Naive thymus-derived CD8-positive, alpha-beta T cell (primary cell): ENCODE data around the gene IGFBP2. TPM values are rescaled to one million over a fixed set of nuclear protein-coding genes. Genes with fewer than 3 reads are reported as not detected.

ENCODE experiments used
- ATAC-seq, 2 donors: fragments of 150-1000 bp; cut with Tn5 transposase in 1 of 2; sonication (Bioruptor Pico), chemical (Tn5 transposase) in 1 of 2; 1 replicate in 1 of 2; 2 replicates in 1 of 2; pipeline ENCODE4 v1.10.0; 2021; ENCODE audit warnings: mild to moderate bottlenecking in 2 of 2, moderate library complexity in 2 of 2
- POLR2A ChIA-PET: fragments of 350-600 bp; sonication (Branson Sonifier 250); formaldehyde crosslinking; loops from one replicate; lab custom pipeline; 2021; ENCODE audit warnings: antibody characterized with exemption; lab: Charles Lee
- DNase-seq, 10 donors: peaks; one replicate each; pipeline versions ENCODE4 v3.0.0 to v3.0.0-alpha.2; 2020 to 2022
- H3K27ac Mint-ChIP-seq, 10 donors: one replicate each; pipeline ENCODE4 v1.8.0; 2020 to 2022; ENCODE audit warnings: mild to moderate bottlenecking in 10 of 10, mixed read lengths in 10 of 10, moderate library complexity in 4 of 10, inconsistent platforms in 1 of 10
- H3K27me3 Mint-ChIP-seq, 5 donors: one replicate each; pipeline ENCODE4 v1.8.0; 2021 to 2022; ENCODE audit warnings: mixed read lengths in 5 of 5
- H3K36me3 Mint-ChIP-seq, 3 donors: one replicate each; pipeline ENCODE4 v1.8.0; 2020 to 2022; ENCODE audit warnings: mixed read lengths in 3 of 3, mild to moderate bottlenecking in 2 of 3, inconsistent platforms in 1 of 3
- H3K4me1 Mint-ChIP-seq, 4 donors: one replicate each; pipeline ENCODE4 v1.8.0; 2021 to 2022; ENCODE audit warnings: mixed read lengths in 4 of 4
- H3K4me3 Mint-ChIP-seq, 10 donors: one replicate each; pipeline ENCODE4 v1.8.0; 2020 to 2022; ENCODE audit warnings: mild to moderate bottlenecking in 10 of 10, mixed read lengths in 10 of 10, moderate library complexity in 6 of 10, inconsistent platforms in 1 of 10
- H3K9me3 Mint-ChIP-seq, 9 donors: one replicate each; pipeline ENCODE4 v1.8.0; 2020 to 2022; ENCODE audit warnings: mixed read lengths in 9 of 9, mild to moderate bottlenecking in 3 of 9, inconsistent platforms in 1 of 9, moderate library complexity in 1 of 9
- polyA plus RNA-seq, 3 donors: library from polyadenylated mRNA; unstranded; fragments of 300-500 nt; fragmentation: Illumina TruSeq; gene quantifications; one replicate each; pipeline ENCODE4 v1.2.3, GENCODE V29; 2021
- total RNA-seq, 8 experiments: library from RNA in 2 of 8; stranded (reverse) in 2 of 8; gene quantifications; one replicate each; pipeline ENCODE4 v1.2.3 and lab custom pipeline; 2021 to 2026

Gene IGFBP2
- total and polyA plus RNA-seq, 5 experiments from 2014 or later, result 0.15 to 0.48 TPM; not detected in 3

DNA sequence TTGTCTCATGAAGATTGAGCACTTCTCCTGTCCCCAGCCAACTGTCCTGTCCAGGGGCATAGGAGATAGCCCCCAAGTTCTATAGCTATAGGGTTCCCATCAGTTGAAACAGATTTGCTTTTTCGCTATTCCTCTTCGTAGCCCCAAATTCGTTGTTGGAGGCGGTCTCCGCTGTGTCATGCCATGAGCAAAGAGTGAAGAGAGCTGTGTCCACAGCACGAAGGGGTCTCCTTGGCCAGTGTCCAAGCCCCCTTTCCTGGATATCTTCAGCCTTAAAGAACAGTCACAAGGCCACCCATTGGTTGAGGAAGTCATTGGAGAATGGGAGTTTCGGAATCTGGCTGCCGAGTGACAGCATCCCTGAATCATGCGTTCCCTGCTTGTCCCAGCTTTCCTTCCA is 41.2 kb downstream of the IGFBP2 start:
- ATAC-seq, result no peak
- no peak overlapping the region for H3K4me3 Mint-ChIP-seq

DNA sequence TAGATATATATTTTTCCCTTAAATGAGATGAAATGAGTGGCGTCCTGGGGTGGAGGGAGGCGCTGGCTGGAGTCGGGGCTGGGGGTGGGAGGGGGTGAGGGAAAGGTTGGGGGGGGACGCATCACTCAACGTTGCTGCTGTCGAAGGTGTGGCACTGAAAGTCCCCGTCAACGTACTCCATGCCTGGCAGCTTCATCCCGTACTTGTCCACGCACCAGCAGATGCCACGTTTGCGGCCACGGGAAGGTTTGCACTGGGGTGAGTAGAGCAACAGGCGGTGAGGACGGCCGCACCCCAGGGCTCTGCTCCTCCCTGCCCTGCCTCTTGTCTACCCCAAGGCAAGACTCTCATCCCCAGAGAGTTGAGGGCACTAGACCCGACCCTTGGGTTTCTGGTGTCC is 43.4 kb downstream of the IGFBP2 start:
- no peak overlapping the region for H3K27ac Mint-ChIP-seq
- no peaks in the 10 kb centered on the region for H3K36me3 Mint-ChIP-seq
- no peak for ATAC-seq
- no peak for DNase-seq
- peaks cover 1 to 17% (median 3%) of the 10 kb centered on the region in 5 donors for H3K27me3 Mint-ChIP-seq
- H3K4me1 Mint-ChIP-seq, result no peaks in the 10 kb centered on the region
- H3K4me3 Mint-ChIP-seq, result no peak overlapping the region
- POLR2A ChIA-PET, result no interaction called here
- no peaks in the 10 kb centered on the region for H3K9me3 Mint-ChIP-seq

More for the DNA sequence above, 41.2 kb downstream of the IGFBP2 start:
- POLR2A ChIA-PET, result interaction anchor here (0.6 kb wide), 1 partner anchor 8 kb away, joined by 5 read pairs; no protein-coding TSS in a partner anchor
- DNase-seq, result no peak
- H3K36me3 Mint-ChIP-seq, result no peaks in the 10 kb centered on the region
- no peak overlapping the region for H3K27ac Mint-ChIP-seq
- no peaks in the 10 kb centered on the region for H3K4me1 Mint-ChIP-seq
- H3K27me3 Mint-ChIP-seq, result peaks cover 3 to 14% (median 6%) of the 10 kb centered on the region in 5 donors
- no peaks in the 10 kb centered on the region for H3K9me3 Mint-ChIP-seq

DNA sequence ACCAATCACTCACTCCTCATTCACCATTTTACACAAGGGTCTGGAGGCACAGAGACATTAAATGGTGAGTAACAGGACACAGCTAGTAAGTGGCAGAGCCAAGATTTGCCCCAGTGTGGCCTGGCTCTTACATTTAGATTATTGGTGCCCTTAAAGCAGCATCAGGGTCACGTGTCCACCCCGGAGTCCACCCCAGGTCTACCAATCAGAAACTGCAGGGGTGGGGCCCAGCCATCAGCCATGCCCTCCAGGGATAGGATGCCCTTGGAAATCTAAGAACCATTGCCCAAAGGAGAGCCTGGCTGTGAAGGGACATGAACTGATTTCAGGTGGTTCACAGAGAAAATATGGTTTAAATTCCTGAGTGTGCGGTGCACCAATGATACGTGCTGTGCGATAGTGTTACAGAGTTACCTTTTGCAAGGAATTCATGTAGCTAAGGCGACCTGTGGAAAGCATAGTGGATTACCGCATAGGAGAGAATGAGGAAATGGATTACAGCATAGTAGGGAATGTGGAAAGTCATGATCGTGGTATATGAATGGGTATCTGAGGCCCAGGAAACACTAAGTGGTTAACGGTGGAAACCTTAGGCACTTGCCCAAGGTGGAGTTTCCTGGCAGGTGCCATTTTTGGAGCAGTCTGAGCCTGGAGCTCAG is 44.3 kb downstream of the IGFBP2 start:
- Mint-ChIP-seq H3K36me3 (no peaks in the 10 kb centered on the region), H3K27ac (no peak overlapping the region), H3K4me1 (peaks cover 2 to 6% (median 3%) of the 10 kb centered on the region in 4 donors), H3K9me3 (no peaks in the 10 kb centered on the region), H3K27me3 (peaks cover 3 to 24% (median 5%) of the 10 kb centered on the region in 5 donors), H3K4me3 (no peak overlapping the region)
- POLR2A ChIA-PET, result no interaction called here
- DNase-seq, result no peak
- no peak for ATAC-seq

DNA sequence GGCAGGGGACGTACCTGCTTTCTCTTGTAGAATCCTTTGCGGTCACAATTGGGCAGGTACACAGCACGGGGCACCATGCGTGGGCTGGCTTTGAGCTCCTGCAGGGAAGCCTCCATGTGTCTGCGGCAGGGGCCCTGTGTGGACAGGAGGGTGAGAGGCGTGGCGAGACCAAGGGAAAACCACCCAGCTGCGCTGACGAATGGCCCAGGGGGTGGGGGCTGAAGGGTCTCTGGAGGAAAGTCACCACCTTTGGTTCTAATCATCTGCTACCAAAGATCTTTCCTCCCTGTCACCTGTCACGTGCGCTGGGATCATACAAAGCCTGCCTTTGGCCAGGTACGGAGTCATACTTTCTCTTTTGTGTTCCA is 44.9 kb downstream of the IGFBP2 start:
- POLR2A ChIA-PET, result no interaction called here
- H3K27me3 Mint-ChIP-seq, result peaks cover 3 to 28% (median 5%) of the 10 kb centered on the region in 5 donors
- no peak overlapping the region for H3K4me3 Mint-ChIP-seq
- peaks cover 2 to 6% (median 3%) of the 10 kb centered on the region in 4 donors for H3K4me1 Mint-ChIP-seq
- no peaks in the 10 kb centered on the region for H3K9me3 Mint-ChIP-seq
- DNase-seq (no peak), ATAC-seq (no peak)
- peak overlapping the region in 1 of 10 donors; percentile 69 for H3K27ac Mint-ChIP-seq
- H3K36me3 Mint-ChIP-seq, result no peaks in the 10 kb centered on the region

DNA sequence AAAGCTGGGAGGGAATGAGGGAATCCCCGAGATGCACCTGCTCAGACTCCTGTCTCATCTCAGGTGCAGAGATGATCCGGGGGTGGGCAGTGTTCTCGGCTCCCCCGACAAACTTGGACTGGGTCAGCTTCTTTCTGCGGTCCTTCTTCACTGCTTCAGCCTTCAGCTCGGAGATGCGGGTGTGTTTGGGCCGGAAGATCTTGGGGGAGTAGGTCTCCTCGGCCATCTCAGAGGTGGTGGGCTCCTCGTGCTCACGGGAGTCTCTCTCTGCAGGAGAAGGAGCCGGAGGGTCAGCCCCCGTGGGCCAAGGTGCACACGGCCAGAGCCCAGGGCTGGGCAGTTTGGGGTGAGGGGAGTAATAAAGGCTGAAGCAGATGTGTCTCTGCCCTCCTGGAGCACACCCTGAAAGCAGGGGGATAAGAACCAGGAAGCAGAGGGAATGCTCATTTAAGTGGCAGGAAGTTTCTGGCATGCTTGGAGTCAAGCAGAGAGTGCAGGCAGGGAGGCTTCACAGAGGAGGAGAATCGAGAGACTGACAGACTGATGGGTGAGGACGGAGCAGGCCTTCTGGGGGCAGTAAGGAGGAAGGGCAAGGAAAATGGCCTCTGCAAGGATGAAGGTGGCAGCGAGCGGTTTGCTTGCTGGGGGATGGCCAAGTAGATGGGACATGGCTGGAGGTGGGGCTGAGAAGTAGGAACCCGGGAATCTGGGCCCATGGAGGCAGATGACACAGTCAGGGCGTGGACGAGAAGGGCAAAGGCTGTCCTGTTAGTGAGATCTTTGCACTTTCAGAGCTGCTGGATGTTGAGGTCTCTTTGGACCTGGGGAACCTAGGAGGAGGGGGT is 45.8 kb downstream of the IGFBP2 start:
- Mint-ChIP-seq H3K4me3 (no peak overlapping the region), H3K27me3 (peaks cover 5 to 37% (median 12%) of the 10 kb centered on the region in 5 donors), H3K36me3 (no peaks in the 10 kb centered on the region), H3K4me1 (peaks cover 2 to 6% (median 3%) of the 10 kb centered on the region in 4 donors), H3K9me3 (no peaks in the 10 kb centered on the region), H3K27ac (no peak overlapping the region)
- POLR2A ChIA-PET, result no interaction called here
- ATAC-seq, result no peak
- no peak for DNase-seq

DNA sequence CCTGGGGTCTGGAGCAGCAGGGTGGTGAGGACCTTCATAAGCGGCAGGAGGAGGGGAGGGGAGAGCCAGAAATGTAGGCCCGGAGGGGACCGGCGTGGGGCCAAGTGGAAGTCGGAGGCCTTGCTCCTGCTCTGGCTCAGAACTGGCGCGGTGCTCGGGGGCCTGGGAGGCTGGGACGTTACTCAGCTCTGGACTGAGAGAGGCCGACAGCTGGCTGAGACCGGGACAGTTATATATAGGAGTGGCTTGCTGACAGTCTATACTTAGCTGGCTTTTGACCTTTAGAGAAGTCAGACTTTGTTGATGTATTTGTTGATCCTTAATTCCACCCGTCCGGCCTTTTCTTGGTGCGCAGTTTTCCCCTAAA is 46.4 kb downstream of the IGFBP2 start:
- POLR2A ChIA-PET, result no interaction called here
- Mint-ChIP-seq H3K4me1 (peaks cover 2 to 6% (median 3%) of the 10 kb centered on the region in 4 donors), H3K9me3 (no peaks in the 10 kb centered on the region), H3K36me3 (no peaks in the 10 kb centered on the region), H3K4me3 (no peak overlapping the region), H3K27ac (peak overlapping the region in 1 of 10 donors; percentile 74), H3K27me3 (peaks cover 9 to 43% (median 18%) of the 10 kb centered on the region in 5 donors)
- ATAC-seq, result no peak
- no peak for DNase-seq

DNA sequence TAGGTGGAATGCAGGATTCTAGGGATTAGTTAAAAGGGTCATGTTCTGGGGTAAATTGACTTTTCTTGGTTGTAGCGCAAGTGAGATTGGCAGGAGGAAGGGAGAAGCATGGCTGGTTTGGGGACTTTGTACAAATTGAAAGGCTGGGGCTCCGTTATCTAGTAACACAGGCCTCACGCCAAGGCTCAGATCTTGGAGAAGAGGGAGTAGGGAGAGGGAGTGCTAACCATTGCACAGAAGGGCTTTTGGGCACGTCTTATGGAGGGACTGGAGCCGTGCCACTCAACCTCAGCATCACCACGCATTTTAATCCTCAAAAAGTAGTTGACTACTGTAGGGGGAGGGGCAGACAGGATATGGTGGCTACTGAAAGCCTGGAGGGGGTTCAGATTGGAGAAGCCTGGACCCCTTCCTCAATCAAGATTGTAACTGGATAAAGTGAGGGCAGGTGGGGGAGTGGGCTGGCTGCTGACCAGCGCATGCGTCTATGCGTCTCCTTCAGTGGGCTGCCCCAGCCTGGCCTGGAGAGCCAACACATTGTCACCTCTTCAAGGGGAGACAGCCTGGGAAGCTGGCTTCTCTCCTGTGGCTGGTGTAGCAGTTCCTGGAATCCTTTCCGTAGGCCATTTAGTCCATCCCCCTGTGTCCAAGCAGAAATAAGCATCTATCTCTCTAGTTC is 47.9 kb downstream of the IGFBP2 start:
- H3K27ac Mint-ChIP-seq, result peak overlapping the region in 1 of 10 donors; percentile 1
- no peaks in the 10 kb centered on the region for H3K9me3 Mint-ChIP-seq
- no peaks in the 10 kb centered on the region for H3K36me3 Mint-ChIP-seq
- POLR2A ChIA-PET, result no interaction called here
- H3K27me3 Mint-ChIP-seq, result peaks cover 10 to 53% (median 21%) of the 10 kb centered on the region in 5 donors
- H3K4me1 Mint-ChIP-seq, result peaks cover 2 to 6% (median 3%) of the 10 kb centered on the region in 4 donors
- DNase-seq, result no peak
- H3K4me3 Mint-ChIP-seq, result no peak overlapping the region
- ATAC-seq, result no peak

DNA sequence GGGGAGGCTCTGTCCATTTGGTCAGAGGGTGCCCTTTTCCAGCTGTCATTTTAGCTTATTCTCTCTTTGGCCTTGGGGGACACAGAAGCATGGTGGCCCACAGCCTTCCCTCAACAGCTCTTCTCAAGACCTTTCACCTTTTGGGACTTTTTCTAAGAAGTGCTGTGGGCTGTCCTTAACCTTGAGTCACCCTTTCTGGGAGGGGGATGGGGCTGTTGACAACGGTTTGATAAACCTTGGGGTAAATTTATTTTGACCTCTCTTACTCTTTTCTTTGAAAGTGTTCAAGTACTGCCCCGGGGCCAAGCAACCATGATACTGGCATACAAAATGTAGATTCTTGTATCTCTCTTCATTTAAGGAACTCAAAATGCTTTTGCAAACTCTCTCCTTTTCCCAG is 48.5 kb downstream of the IGFBP2 start:
- no peak for DNase-seq
- POLR2A ChIA-PET, result no interaction called here
- H3K27ac Mint-ChIP-seq, result no peak overlapping the region
- no peak overlapping the region for H3K4me3 Mint-ChIP-seq
- H3K36me3 Mint-ChIP-seq, result no peaks in the 10 kb centered on the region
- H3K27me3 Mint-ChIP-seq, result peaks cover 10 to 58% (median 22%) of the 10 kb centered on the region in 5 donors
- ATAC-seq, result no peak
- H3K9me3 Mint-ChIP-seq, result no peaks in the 10 kb centered on the region
- peaks cover 2 to 6% (median 3%) of the 10 kb centered on the region in 4 donors for H3K4me1 Mint-ChIP-seq

DNA sequence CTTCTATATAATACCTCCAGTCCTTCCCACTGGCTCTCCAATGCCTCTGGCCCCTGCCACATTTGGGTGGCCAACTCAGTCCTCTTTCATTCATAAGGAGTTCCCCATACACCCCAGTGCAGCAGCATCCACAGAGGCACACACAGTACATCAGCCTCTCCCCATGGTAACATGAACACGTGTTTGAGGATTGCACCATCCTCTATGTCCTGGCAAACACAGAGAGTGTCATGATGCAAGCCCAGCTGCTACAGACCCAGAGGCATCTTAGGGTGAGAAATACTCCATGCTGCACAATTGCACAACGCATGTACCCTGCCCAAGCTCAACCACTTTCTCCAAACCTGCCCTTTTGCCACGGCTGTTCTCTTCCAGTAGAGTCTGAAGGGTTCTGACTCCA is 50.6 kb downstream of the IGFBP2 start:
- POLR2A ChIA-PET, result no interaction called here
- ATAC-seq, result no peak

DNA sequence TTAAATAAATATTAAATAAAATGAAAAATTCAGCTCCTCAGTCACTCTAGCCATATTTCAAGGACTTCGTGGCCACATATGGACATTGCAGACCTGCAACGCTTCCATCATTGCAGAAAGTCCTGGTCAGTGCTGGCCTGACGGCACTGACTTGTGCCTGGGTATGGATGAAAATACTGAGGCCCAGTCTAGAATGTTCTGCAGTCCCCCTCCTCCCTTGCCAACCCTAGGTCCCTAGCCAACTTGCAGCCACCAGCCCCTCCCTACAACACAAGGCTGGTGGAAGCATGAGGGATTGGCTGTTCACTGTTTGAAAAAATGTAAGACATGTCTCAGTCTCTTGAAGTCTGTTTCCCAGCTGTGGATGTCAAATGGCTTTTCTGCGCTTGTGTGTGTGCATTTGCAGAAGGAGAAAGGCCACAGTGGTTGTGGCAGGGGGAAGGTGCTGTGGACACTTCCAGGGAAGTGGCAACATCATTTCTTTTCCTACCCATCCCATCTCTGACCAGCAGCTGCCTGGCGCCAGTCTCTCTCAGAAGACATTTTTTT is 52.2 kb downstream of the IGFBP2 start:
- Mint-ChIP-seq H3K36me3 (no peaks in the 10 kb centered on the region), H3K27me3 (peaks cover 16 to 83% (median 42%) of the 10 kb centered on the region in 5 donors), H3K27ac (no peak overlapping the region), H3K9me3 (no peaks in the 10 kb centered on the region), H3K4me1 (peaks cover 2 to 7% (median 4%) of the 10 kb centered on the region in 4 donors), H3K4me3 (no peak overlapping the region)
- POLR2A ChIA-PET, result interaction anchor here (1.1 kb wide), 1 partner anchor 9 kb away, joined by 3 read pairs; no protein-coding TSS in a partner anchor
- DNase-seq (no peak), ATAC-seq (no peak)

More for the DNA sequence above, 50.6 kb downstream of the IGFBP2 start:
- Mint-ChIP-seq H3K27me3 (peaks cover 11 to 71% (median 28%) of the 10 kb centered on the region in 5 donors), H3K9me3 (no peaks in the 10 kb centered on the region), H3K36me3 (no peaks in the 10 kb centered on the region), H3K27ac (no peak overlapping the region), H3K4me1 (peaks cover 2 to 6% (median 3%) of the 10 kb centered on the region in 4 donors), H3K4me3 (no peak overlapping the region)
- DNase-seq, result no peak

DNA sequence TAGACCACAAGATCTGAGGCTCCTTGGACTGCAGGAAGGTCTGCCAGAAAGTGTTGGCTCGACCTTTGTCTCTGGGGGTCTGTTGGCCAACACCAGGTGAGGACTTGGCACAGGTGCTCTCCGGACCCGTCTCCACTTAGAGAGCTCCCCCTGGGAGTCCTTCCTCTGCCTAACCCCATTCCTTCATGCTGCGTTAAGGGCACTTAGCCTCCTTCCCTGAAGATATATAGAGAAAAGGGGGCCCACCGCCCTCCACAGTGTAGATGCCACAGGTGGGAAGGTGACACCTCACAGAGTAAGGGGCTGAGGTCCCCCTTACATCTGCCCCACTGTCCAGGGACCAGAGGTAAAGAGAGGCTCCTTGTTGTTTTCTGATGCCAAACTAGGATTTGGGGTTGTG is 53.9 kb downstream of the IGFBP2 start:
- POLR2A ChIA-PET, result no interaction called here
- H3K36me3 Mint-ChIP-seq, result peaks cover 0 to 2% (median 0%) of the 10 kb centered on the region in 3 donors
- H3K27me3 Mint-ChIP-seq, result peaks cover 17 to 81% (median 50%) of the 10 kb centered on the region in 5 donors

DNA sequence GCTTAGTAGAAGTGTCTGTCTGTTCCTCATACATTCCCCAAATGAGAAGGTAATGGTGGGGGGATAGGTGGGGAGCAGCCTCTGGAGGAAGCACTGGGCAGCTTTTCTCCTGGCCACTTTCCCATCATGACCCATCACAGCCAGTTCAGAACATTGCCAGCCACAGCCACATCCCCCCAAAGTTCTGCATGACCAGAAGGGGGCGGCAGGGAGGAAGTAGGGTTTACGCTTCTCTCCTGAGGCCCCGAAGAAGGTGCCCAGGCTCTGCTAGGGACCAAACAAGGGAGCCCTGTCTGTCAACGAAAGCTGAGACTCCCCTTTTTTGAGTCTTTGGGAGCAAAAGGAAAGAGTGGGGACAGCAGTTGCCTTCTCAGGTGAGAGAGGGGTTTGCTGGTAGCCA is 54.4 kb downstream of the IGFBP2 start:
- H3K27ac Mint-ChIP-seq, result no peak overlapping the region
- peak in 3 of 10 donors; percentile 33 to 37 (median 37) for DNase-seq
- POLR2A ChIA-PET, result no interaction called here
- H3K9me3 Mint-ChIP-seq, result no peaks in the 10 kb centered on the region
- peaks cover 11 to 16% (median 14%) of the 10 kb centered on the region in 4 donors for H3K4me1 Mint-ChIP-seq
- H3K4me3 Mint-ChIP-seq, result no peak overlapping the region
- peaks cover 20 to 83% (median 52%) of the 10 kb centered on the region in 5 donors for H3K27me3 Mint-ChIP-seq
- ATAC-seq, result no peak
- peaks cover 0 to 2% (median 0%) of the 10 kb centered on the region in 3 donors for H3K36me3 Mint-ChIP-seq

More for the DNA sequence above, 53.9 kb downstream of the IGFBP2 start:
- no peak overlapping the region for H3K4me3 Mint-ChIP-seq
- ATAC-seq, result no peak
- no peaks in the 10 kb centered on the region for H3K9me3 Mint-ChIP-seq
- H3K27ac Mint-ChIP-seq, result no peak overlapping the region
- DNase-seq, result no peak
- peaks cover 9 to 14% (median 12%) of the 10 kb centered on the region in 4 donors for H3K4me1 Mint-ChIP-seq
